Measurements from ENCODE around the gene PDE1C. TPM values are rescaled to one million over a fixed set of nuclear protein-coding genes. Genes with fewer than 3 reads are reported as not detected.
"Not testable (repeated sequence)": the region's sequence is repeated elsewhere in the genome, so short reads cannot be mapped to it uniquely, and the experiment has no call there.

Gene PDE1C
- total and polyA plus RNA-seq, 3 donors from 2014 or later = 7.6 to 9.5 (median 9.5) TPM

DNA sequence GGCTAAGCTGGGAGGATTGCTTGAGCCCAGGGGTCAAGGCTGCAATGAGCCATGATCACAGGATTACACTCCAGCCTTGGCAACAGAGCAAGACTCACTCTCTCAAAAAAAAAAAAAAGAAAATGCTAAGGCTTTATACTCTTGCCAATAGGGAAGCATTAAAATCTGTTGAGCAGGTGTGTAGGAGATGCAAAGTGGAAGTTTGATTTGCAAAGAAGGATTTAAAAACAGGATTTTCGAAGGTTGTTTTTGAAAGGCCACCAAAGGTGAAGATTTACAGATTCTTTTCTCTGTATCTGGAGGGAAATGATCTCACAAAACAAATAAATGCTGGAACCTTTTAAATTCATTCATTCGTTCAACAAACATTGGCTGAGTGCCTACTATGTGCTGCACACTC, 8.6 kb upstream of the PDE1C start:
- H3K4me3 ChIP-seq = no peak overlapping the region
- 77 to 83% methylated on average over 2 of the region's 2 CpGs for WGBS, 2 donors
- no peak overlapping the region for H3K27ac ChIP-seq
- no peaks in the 10 kb centered on the region for H3K9me3 ChIP-seq
- H3K4me1 ChIP-seq = no peaks in the 10 kb centered on the region
- no peaks in the 10 kb centered on the region for H3K27me3 ChIP-seq
- intact Hi-C loops (cut with DNase I; ENCODE audit: low total_unique reads) = no loop called here
- no peak for DNase-seq
- TF ChIP-seq, protein P1, sequence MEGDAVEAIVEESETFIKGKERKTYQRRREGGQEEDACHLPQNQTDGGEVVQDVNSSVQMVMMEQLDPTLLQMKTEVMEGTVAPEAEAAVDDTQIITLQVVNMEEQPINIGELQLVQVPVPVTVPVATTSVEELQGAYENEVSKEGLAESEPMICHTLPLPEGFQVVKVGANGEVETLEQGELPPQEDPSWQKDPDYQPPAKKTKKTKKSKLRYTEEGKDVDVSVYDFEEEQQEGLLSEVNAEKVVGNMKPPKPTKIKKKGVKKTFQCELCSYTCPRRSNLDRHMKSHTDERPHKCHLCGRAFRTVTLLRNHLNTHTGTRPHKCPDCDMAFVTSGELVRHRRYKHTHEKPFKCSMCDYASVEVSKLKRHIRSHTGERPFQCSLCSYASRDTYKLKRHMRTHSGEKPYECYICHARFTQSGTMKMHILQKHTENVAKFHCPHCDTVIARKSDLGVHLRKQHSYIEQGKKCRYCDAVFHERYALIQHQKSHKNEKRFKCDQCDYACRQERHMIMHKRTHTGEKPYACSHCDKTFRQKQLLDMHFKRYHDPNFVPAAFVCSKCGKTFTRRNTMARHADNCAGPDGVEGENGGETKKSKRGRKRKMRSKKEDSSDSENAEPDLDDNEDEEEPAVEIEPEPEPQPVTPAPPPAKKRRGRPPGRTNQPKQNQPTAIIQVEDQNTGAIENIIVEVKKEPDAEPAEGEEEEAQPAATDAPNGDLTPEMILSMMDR (IDR thresholded peaks at IDR 0.05) = no peak
- TF ChIP-seq POLR2A (IDR thresholded peaks at IDR 0.05) = no peak
- H3K36me3 ChIP-seq (ENCODE audit: low read depth, missing control alignments) = no peaks in the 10 kb centered on the region

DNA sequence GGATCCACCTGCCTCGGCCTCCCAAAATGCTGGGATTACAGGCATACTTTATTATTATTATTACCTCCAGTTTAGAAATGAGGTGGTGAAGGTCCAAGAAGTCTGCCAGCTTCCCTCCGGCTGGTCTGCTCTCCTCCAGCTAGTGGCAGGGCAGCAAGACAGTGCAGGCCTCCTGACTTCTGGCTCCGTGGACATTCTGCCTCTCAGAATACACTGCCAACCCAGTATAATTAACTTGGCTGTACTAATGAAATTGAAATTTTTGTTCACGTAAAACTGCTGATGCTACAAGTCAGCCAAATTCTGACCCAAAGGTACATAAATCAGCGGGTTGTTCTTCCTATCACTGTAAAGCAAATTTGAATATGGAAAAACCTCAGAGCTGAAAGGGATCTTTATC, 7.6 kb upstream of the PDE1C start:
- Histone ChIP-seq H3K4me3 (no peak overlapping the region), H3K36me3 (ENCODE audit: low read depth, missing control alignments) (no peaks in the 10 kb centered on the region), H3K27ac (no peak overlapping the region), H3K27me3 (no peaks in the 10 kb centered on the region), H3K4me1 (no peaks in the 10 kb centered on the region), H3K9me3 (no peaks in the 10 kb centered on the region)
- TF ChIP-seq POLR2A (IDR thresholded peaks at IDR 0.05) = no peak
- TF ChIP-seq, protein P1 (IDR thresholded peaks at IDR 0.05) = no peak
- 78 to 83% methylated on average over 5 of the region's 5 CpGs for whole genome bisulfite sequencing, 2 donors
- intact Hi-C loops (cut with DNase I; ENCODE audit: low total_unique reads) = no loop called here
- DNase-seq = no peak

DNA sequence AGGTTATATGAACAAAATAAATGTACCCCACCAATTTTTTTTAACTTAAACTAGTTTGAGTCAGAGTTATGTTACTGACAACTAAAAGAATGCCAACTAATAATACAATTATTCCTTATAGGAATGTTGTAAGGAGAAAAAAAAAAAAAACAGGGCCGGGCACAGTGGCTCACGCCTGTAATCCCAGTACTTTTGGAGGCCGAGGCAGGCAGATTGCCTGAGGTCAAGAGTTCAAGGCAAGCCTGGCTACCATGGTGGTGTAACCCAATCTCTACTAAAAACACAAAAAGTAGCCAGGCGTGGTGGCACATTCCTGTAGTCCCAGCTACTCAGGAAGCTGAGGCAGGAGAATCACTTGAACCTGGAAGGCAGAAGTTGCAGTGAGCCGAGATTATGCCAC, 6.6 kb upstream of the PDE1C start:
- H3K9me3 ChIP-seq; DNase-seq; intact Hi-C loops (cut with DNase I; ENCODE audit: low total_unique reads); H3K36me3 ChIP-seq (ENCODE audit: low read depth, missing control alignments); H3K27me3 ChIP-seq; H3K4me3 ChIP-seq; H3K4me1 ChIP-seq; H3K27ac ChIP-seq: not testable (repeated sequence)
- 46 to 52% methylated on average over 5 of the region's 5 CpGs for WGBS, 2 donors

DNA sequence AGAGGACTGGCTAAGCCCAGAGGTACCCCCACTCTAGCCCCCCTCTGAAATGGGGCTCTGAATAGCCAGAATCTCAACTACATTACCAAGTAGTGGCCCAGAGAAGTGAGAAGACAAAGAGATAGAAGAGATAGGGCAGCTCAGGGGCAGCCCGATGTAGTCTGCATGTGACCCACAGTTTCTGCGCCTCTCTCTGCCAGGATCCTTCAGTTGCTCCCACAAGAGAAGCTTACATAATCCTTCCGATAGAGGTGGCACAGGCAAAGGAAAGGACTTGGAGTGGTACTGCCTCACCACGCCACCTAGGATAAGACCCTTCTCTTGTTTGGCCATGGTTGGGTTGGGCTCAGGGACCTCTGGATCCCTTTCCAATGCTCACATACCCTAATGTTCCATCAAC, 5.4 kb upstream of the PDE1C start:
- H3K27ac ChIP-seq = no peak overlapping the region
- H3K9me3 ChIP-seq = no peaks in the 10 kb centered on the region
- H3K36me3 ChIP-seq (ENCODE audit: low read depth, missing control alignments) = no peaks in the 10 kb centered on the region
- no peak for DNase-seq
- H3K4me1 ChIP-seq = no peaks in the 10 kb centered on the region
- intact Hi-C loops (cut with DNase I; ENCODE audit: low total_unique reads) = no loop called here
- H3K4me3 ChIP-seq = no peak overlapping the region
- 67 to 94% methylated on average over 2 to 4 of the region's 4 CpGs for WGBS, 2 donors
- TF ChIP-seq, protein P1 (IDR thresholded peaks at IDR 0.05) = no peak
- TF ChIP-seq POLR2A (IDR thresholded peaks at IDR 0.05) = no peak
- H3K27me3 ChIP-seq = no peaks in the 10 kb centered on the region

DNA sequence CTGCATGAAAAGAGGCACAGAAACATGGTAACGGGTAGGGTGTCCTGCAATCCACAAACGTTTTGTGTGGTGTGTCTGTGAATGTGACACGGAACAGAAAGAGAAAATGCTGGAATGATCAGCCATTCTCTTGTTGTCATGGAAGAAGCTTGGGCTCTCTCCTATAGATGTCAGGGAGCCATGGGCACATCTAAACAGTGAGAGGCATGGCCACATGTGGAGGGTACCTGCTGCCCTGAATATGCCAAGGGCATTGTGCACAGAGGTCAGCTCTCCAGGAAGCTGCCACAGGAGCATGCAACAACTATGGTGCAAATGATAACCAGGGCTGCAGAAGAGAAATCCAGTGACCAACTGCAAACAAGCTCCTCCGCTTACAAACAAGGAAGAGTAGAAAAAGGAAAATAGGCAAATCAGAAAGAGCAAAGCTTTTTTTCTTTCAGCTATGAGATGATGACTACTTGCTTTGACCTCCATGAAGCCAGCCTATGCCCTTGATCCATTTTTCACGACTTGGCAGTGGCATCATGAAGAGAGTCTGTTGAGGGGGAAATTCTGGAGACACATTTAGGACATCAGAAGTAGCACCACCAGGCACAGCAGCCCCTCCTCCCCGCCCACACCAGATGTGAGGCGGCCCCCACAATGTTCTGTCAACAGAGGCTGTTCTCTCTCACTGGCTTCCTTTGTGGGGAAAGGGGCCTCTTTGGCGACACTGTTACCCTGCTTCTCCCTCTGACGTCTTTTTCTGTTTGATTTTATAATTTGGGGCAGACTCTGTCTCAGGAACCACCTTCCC, 4.8 kb upstream of the PDE1C start:
- intact Hi-C loops (cut with DNase I; ENCODE audit: low total_unique reads) = no loop called here

More for the DNA sequence above, 4.8 kb upstream of the PDE1C start:
- no peak for TF ChIP-seq POLR2A (IDR thresholded peaks at IDR 0.05)
- TF ChIP-seq, protein P1 (IDR thresholded peaks at IDR 0.05) = no peak
- DNase-seq = no peak
- H3K9me3 ChIP-seq = no peaks in the 10 kb centered on the region
- H3K4me1 ChIP-seq = no peaks in the 10 kb centered on the region
- no peak overlapping the region for H3K4me3 ChIP-seq
- no peaks in the 10 kb centered on the region for H3K27me3 ChIP-seq
- 61 to 64% methylated on average over 9 of the region's 9 CpGs for WGBS, 2 donors
- H3K36me3 ChIP-seq (ENCODE audit: low read depth, missing control alignments) = no peaks in the 10 kb centered on the region
- no peak overlapping the region for H3K27ac ChIP-seq
